ENCODE results near the gene ATE1. TPM values are rescaled to one million over a fixed set of nuclear protein-coding genes. Genes with fewer than 3 reads are reported as not detected.

The ATE1 gene
- total and polyA plus RNA-seq, 2 of the 4 experiments (the other 2 are of a cell fraction) = 6.4 to 27.8 TPM

DNA sequence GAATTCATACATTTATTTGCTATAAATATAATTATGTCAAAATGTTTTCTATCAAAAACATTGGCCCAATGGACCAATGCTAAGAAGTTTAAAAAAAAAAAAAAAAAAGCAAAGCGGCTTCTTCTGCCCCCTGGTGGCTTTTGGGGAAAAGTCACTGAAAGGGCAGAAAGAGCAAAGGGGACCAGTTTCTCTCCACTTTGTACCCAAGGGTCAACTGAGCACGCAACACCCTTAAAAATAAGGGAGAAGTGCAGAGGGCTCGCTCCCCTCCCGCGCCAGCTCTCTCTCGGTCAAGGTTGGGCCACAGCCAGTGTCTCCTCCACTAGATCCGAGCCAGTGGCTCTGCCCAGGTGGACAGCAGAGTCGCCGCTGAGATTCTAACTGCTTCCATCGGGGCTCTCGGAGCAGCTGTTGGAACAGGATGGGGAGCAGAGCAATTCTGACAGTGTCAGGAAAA lies 193.2 kb downstream of the ATE1 start:
- no peak overlapping the region for H3K14ac ChIP-seq (replicated peaks; ENCODE audit: low read depth, low read length)
- BruUV-seq (replicated peaks) = no TSS peak
- no peaks in the 10 kb centered on the region for H4K20me1 ChIP-seq (ENCODE audit: insufficient read depth, low read length)
- no peaks in the 10 kb centered on the region for H3K9me1 ChIP-seq (ENCODE audit: insufficient read depth, low read length)
- no peaks in the 10 kb centered on the region for H3K9me3 ChIP-seq (ENCODE audit: control insufficient read depth, insufficient read depth, low read length)
- no peak overlapping the region for H2AK9ac ChIP-seq (replicated peaks; ENCODE audit: low read depth, low read length, poor library complexity)
- ChIA-PET CTCF (no interaction called here), POLR2A (ENCODE audit: unreplicated experiment) (no interaction called here)
- peaks cover 8% of the 10 kb centered on the region for H3K27me3 ChIP-seq (ENCODE audit: control insufficient read depth, insufficient read depth, low read length)
- dilution Hi-C loops (cut with HindIII; ENCODE audit: low sequenced_read_pairs, unreplicated experiment) (no loop called here), in situ Hi-C loops (cut with MboI; ENCODE audit: low sequenced_read_pairs) (loop anchor here (5.0 kb wide), 1 partner anchor 787 kb away; no protein-coding TSS in a partner anchor), intact Hi-C loops (cut with micrococcal nuclease) (loop anchor here (1.0 kb wide), 2 partner anchors 785 to 791 kb away; no protein-coding TSS in a partner anchor)
- H3K4me3 ChIP-seq (ENCODE audit: insufficient read depth, low read depth, low read length) = no peak overlapping the region
- no peaks in the 10 kb centered on the region for H3K36me3 ChIP-seq (ENCODE audit: control insufficient read depth, insufficient read depth, low read length)
- H3K9ac ChIP-seq (ENCODE audit: low read depth, low read length) = no peak overlapping the region
- no peak overlapping the region for H3K18ac ChIP-seq (ENCODE audit: low read depth, low read length)
- ATAC-seq (ENCODE audit: low read depth) (no peak; the same call in 1 of the 2 replicates), DNase-seq (no peak)
- H4K5ac ChIP-seq (ENCODE audit: low read depth, low read length) = no peak overlapping the region
- H2AK5ac ChIP-seq (ENCODE audit: low read depth, low read length) = no peak overlapping the region
- WGBS, 2 experiments (ENCODE audit: extremely low coverage in 2 of 2, insufficient read length in 1 of 2) = no CpG with 5 or more reads among the region's 11 CpGs
- H2BK20ac ChIP-seq (ENCODE audit: low read depth, low read length) = no peak overlapping the region
- H2BK15ac ChIP-seq (ENCODE audit: low read depth, low read length) = no peak overlapping the region
- TF ChIP-seq SMC3 (IDR thresholded peaks at IDR 0.05; ENCODE audit: low read depth, low read length) = peak; percentile 68
- TF ChIP-seq RAD21 (IDR thresholded peaks at IDR 0.05; ENCODE audit: low read length) = peak; percentile 50
- no peak for TF ChIP-seq MAZ (IDR thresholded peaks at IDR 0.05; ENCODE audit: borderline replicate concordance, low read depth, low read length)
- TF ChIP-seq RCOR1 (IDR thresholded peaks at IDR 0.05; ENCODE audit: insufficient replicate concordance, low read length) = no peak
- TF ChIP-seq, protein P1, sequence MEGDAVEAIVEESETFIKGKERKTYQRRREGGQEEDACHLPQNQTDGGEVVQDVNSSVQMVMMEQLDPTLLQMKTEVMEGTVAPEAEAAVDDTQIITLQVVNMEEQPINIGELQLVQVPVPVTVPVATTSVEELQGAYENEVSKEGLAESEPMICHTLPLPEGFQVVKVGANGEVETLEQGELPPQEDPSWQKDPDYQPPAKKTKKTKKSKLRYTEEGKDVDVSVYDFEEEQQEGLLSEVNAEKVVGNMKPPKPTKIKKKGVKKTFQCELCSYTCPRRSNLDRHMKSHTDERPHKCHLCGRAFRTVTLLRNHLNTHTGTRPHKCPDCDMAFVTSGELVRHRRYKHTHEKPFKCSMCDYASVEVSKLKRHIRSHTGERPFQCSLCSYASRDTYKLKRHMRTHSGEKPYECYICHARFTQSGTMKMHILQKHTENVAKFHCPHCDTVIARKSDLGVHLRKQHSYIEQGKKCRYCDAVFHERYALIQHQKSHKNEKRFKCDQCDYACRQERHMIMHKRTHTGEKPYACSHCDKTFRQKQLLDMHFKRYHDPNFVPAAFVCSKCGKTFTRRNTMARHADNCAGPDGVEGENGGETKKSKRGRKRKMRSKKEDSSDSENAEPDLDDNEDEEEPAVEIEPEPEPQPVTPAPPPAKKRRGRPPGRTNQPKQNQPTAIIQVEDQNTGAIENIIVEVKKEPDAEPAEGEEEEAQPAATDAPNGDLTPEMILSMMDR (conservative IDR thresholded peaks at IDR 0.05; ENCODE audit: low read depth, low read length) = peak; percentile 65
- H3K56ac ChIP-seq (ENCODE audit: extremely low read depth, insufficient read depth, low read length) = no peak overlapping the region
- no peak overlapping the region for H3K27ac ChIP-seq (ENCODE audit: insufficient read depth, low read length)
- peak overlapping the region; percentile 80 for H2AFZ ChIP-seq (replicated peaks; ENCODE audit: low read length, poor library complexity)
- H2BK120ac ChIP-seq (ENCODE audit: low read depth, low read length) = no peak overlapping the region
- H3K23ac ChIP-seq (ENCODE audit: low read depth, low read length) = no peak overlapping the region
- H2BK5ac ChIP-seq (ENCODE audit: low read depth, low read length, poor library complexity, severe bottlenecking) = no peak overlapping the region
- H4K91ac ChIP-seq (ENCODE audit: insufficient read depth, low read depth, low read length) = no peak overlapping the region
- no peaks in the 10 kb centered on the region for H3K4me1 ChIP-seq (ENCODE audit: control insufficient read depth, insufficient read depth, low read length)
- no peak overlapping the region for H3K4ac ChIP-seq (ENCODE audit: low read depth, low read length)
- H3K4me2 ChIP-seq (ENCODE audit: low read depth, low read length) = no peak overlapping the region
- H3K79me1 ChIP-seq (ENCODE audit: low read depth in 1 of 2, low read length in 2 of 2) = no peaks in the 10 kb centered on the region
- H4K8ac ChIP-seq (ENCODE audit: low read depth in 2 of 2, low read length in 2 of 2) = no peak overlapping the region
